Liver (tissue), 9 donors: ENCODE measurements around the gene AP4S1. TPM values are rescaled to one million over a fixed set of nuclear protein-coding genes. Genes with fewer than 3 reads are reported as not detected.

Experiments
- DNase-seq: peaks from one replicate; pipeline ENCODE4 v3.0.0-alpha.2; 2017; ENCODE audit warnings: low spot score
- H3K27ac ChIP-seq, 2 donors: one replicate each; pipeline ENCODE4 v1.7.0; 2013; ENCODE audit warnings: inconsistent platforms in 2 of 2, low read length in 2 of 2, control low read depth in 1 of 2, low read depth in 1 of 2, mild to moderate bottlenecking in 1 of 2
- H3K27me3 ChIP-seq, 4 donors: one replicate each; pipeline versions ENCODE4 v1.6.1 to v1.7.0; 2013; ENCODE audit warnings: low read length in 3 of 4, inconsistent platforms in 1 of 4, mild to moderate bottlenecking in 1 of 4, moderate library complexity in 1 of 4; ENCODE audit not compliant: control insufficient read depth in 4 of 4, insufficient read depth in 4 of 4
- H3K36me3 ChIP-seq, 4 donors: one replicate each; pipeline versions ENCODE4 v1.6.1 to v1.7.0; 2013; ENCODE audit warnings: low read length in 3 of 4, mild to moderate bottlenecking in 3 of 4, low read depth in 1 of 4, moderate library complexity in 1 of 4; ENCODE audit not compliant: control insufficient read depth in 4 of 4, insufficient read depth in 3 of 4
- H3K4me1 ChIP-seq, 4 donors: one replicate each; pipeline versions ENCODE4 v1.6.1 to v1.7.0; 2013; ENCODE audit warnings: low read length in 3 of 4, mild to moderate bottlenecking in 3 of 4, moderate library complexity in 1 of 4; ENCODE audit not compliant: control insufficient read depth in 4 of 4, insufficient read depth in 4 of 4
- H3K4me3 ChIP-seq, 3 donors: one replicate each; pipeline versions ENCODE4 v1.6.1 to v1.7.0; 2013; ENCODE audit warnings: low read length in 3 of 3, control low read depth in 1 of 3, low read depth in 1 of 3, mild to moderate bottlenecking in 1 of 3
- H3K9ac ChIP-seq, 2 donors: one replicate each; pipeline ENCODE4 v1.7.0; 2013; ENCODE audit warnings: low read length in 2 of 2, mild to moderate bottlenecking in 2 of 2, moderate library complexity in 2 of 2, control low read depth in 1 of 2, low read depth in 1 of 2
- H3K9me3 ChIP-seq, 4 donors: one replicate each; pipeline versions ENCODE4 v1.6.1 to v1.7.0; 2013; ENCODE audit warnings: low read length in 3 of 4; ENCODE audit not compliant: control insufficient read depth in 4 of 4
- ATF3 ChIP-seq: IDR thresholded peaks from 2 replicates; pipeline ENCODE4 v1.6.1; 2016; ENCODE audit warnings: antibody characterized with exemption
- EGR1 ChIP-seq, 2 donors: IDR thresholded peaks; 2 replicates each; pipeline ENCODE4 v1.6.1; 2016 to 2018; ENCODE audit warnings: antibody characterized with exemption in 2 of 2, low read depth in 2 of 2
- FOXA1 ChIP-seq: IDR thresholded peaks from 2 replicates; pipeline ENCODE4 v1.6.1; 2016; ENCODE audit warnings: antibody characterized with exemption
- FOXA2 ChIP-seq: IDR thresholded peaks from 2 replicates; pipeline ENCODE4 v1.6.1; 2016; ENCODE audit warnings: antibody characterized with exemption
- GABPA ChIP-seq, 2 donors: IDR thresholded peaks in 1 of 2; conservative IDR thresholded peaks in 1 of 2; 2 replicates each; pipeline ENCODE4 v1.6.1; 2016; ENCODE audit warnings: antibody characterized with exemption in 2 of 2, mild to moderate bottlenecking in 1 of 2, moderate library complexity in 1 of 2
- HNF4A ChIP-seq, 2 donors: conservative IDR thresholded peaks; 2 replicates each; pipeline ENCODE4 v1.6.1; 2016; ENCODE audit warnings: antibody characterized with exemption in 2 of 2, mild to moderate bottlenecking in 2 of 2
- HNF4G ChIP-seq: IDR thresholded peaks from 2 replicates; pipeline ENCODE4 v1.6.1; 2016; ENCODE audit warnings: antibody characterized with exemption
- JUND ChIP-seq, 2 donors: IDR thresholded peaks; 2 replicates each; pipeline ENCODE4 v1.6.1; 2016; ENCODE audit warnings: antibody characterized with exemption in 2 of 2
- MAX ChIP-seq: IDR thresholded peaks from 2 replicates; pipeline ENCODE4 v1.6.1; 2016; ENCODE audit warnings: antibody characterized with exemption
- NR2F2 ChIP-seq: IDR thresholded peaks from 2 replicates; pipeline ENCODE4 v1.6.1; 2016; ENCODE audit warnings: antibody characterized with exemption
- RAD21 ChIP-seq, 2 donors: IDR thresholded peaks; 2 replicates each; pipeline ENCODE4 v1.6.1; 2016; ENCODE audit warnings: antibody characterized with exemption in 2 of 2, mild to moderate bottlenecking in 2 of 2
- REST ChIP-seq: IDR thresholded peaks from 2 replicates; pipeline ENCODE4 v1.6.1; 2016; ENCODE audit warnings: antibody characterized with exemption, mild to moderate bottlenecking
- RXRA ChIP-seq, 2 donors: IDR thresholded peaks; 2 replicates each; pipeline ENCODE4 v1.6.1; 2017 to 2018; ENCODE audit warnings: antibody characterized with exemption in 2 of 2, mild to moderate bottlenecking in 1 of 2
- SP1 ChIP-seq: IDR thresholded peaks from 2 replicates; pipeline ENCODE4 v1.6.1; 2018; ENCODE audit warnings: antibody characterized with exemption, mild to moderate bottlenecking
- TAF1 ChIP-seq: conservative IDR thresholded peaks from 2 replicates; pipeline ENCODE4 v1.6.1; 2016; ENCODE audit warnings: antibody characterized with exemption, mild to moderate bottlenecking
- YY1 ChIP-seq: IDR thresholded peaks from 2 replicates; pipeline ENCODE4 v1.6.1; 2016; ENCODE audit warnings: antibody characterized with exemption, mild to moderate bottlenecking
- WGBS: extraction: QIAGEN DNeasy Blood & Tissue Kit; methylation state at CpG from one replicate; pipeline ENCODE4 v1.1.7; 2013; 5-methylcytosine and 5-hydroxymethylcytosine counted together
- polyA plus RNA-seq, 2 donors: library from polyadenylated mRNA; stranded (reverse) in 1 of 2; unstranded in 1 of 2; fragments of 200-250 nt in 1 of 2; fragments of >200 nt in 1 of 2; fragmentation: Nextera tagmentation in 1 of 2; extraction: Ambion mirVana in 1 of 2; gene quantifications; one replicate each; pipeline versions ENCODE4 v1.2.1 to v1.2.3, GENCODE V29; 2013 to 2015
- total RNA-seq, 2 donors: library from RNA; depleted of rRNA; stranded (reverse); fragments of >200 nt; gene quantifications; one replicate each; pipeline ENCODE4 v1.2.3, GENCODE V29; 2014
- TF ChIP-seq, protein P1 (sequence below): fragments of 150-350 bp; IDR thresholded peaks from 2 replicates; pipeline ENCODE4 v1.5.1; 2017; ENCODE audit warnings: improper control_type of control experiment, low read depth, low read length; ENCODE audit not compliant: missing input control
- donor health status: healthy.
- donor health status: healthy.
- donor health status: healthy.
- donor health status: healthy.
- donor health status: healthy.

The AP4S1 gene
- total and polyA plus RNA-seq, 4 donors: 1.3 to 4.3 (median 1.7) TPM

DNA sequence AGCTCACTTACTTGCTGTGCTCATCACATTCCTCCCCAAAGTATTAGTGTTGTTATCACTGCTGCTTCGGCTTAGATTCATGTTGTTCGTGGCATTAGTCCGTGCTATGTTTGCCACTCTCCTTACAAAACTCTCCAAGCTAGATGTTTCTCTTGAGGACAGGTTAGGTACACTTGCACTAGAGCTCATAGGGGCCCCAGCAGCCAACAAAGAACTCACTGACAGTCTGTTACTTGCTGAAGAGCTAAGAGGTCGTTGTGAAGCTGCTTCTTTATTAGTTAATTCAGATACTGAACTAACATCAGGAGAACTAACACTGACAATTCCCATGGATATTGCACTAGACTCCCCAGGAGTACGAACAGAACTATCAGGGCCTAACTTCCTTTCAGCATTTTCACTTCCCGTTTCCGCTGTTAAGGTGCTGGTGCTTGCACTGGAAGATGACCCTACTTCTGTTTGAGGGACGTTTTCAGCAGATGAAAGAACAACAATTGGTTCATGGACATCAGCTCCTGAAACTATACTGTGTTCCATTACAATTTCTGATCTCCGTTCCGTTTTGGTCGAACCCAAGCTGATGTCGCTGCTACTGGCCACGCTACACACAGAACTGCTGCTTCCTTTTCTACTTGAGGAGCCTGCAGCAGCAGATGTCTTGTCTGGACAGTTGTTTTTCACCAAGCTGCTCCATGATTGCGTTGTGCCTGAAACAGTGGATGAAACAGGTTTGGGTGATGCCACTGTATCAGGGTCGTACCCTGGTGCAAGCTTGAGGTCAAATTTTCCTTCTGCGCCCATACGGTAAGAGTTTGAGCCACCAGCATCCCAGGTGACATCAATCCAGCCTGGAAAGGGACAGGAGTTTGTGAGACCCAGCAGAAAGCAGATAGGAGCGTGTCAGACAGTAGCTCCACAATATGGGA lies 103.4 kb downstream of the AP4S1 start:
- no peak for DNase-seq
- Histone ChIP-seq H3K9me3 (no peaks in the 10 kb centered on the region), H3K36me3 (peaks cover 10 to 66% (median 59%) of the 10 kb centered on the region in 4 donors), H3K4me3 (no peak overlapping the region), H3K9ac (no peak overlapping the region), H3K27ac (peak overlapping the region in 1 of 2 donors; percentile 19), H3K27me3 (no peaks in the 10 kb centered on the region), H3K4me1 (peaks cover 0 to 6% (median 0%) of the 10 kb centered on the region in 4 donors)
- WGBS: 82% methylated on average over 18 of the region's 18 CpGs
- TF ChIP-seq HNF4A (conservative IDR thresholded peaks at IDR 0.05): no peak
- TF ChIP-seq FOXA2: no peak
- TF ChIP-seq REST: no peak
- no peak for TF ChIP-seq YY1
- no peak for TF ChIP-seq SP1
- TF ChIP-seq RAD21 (IDR thresholded peaks at IDR 0.05): no peak
- no peak for TF ChIP-seq NR2F2
- no peak for TF ChIP-seq JUND (IDR thresholded peaks at IDR 0.05)
- TF ChIP-seq MAX: no peak
- TF ChIP-seq FOXA1: no peak
- TF ChIP-seq, protein P1, sequence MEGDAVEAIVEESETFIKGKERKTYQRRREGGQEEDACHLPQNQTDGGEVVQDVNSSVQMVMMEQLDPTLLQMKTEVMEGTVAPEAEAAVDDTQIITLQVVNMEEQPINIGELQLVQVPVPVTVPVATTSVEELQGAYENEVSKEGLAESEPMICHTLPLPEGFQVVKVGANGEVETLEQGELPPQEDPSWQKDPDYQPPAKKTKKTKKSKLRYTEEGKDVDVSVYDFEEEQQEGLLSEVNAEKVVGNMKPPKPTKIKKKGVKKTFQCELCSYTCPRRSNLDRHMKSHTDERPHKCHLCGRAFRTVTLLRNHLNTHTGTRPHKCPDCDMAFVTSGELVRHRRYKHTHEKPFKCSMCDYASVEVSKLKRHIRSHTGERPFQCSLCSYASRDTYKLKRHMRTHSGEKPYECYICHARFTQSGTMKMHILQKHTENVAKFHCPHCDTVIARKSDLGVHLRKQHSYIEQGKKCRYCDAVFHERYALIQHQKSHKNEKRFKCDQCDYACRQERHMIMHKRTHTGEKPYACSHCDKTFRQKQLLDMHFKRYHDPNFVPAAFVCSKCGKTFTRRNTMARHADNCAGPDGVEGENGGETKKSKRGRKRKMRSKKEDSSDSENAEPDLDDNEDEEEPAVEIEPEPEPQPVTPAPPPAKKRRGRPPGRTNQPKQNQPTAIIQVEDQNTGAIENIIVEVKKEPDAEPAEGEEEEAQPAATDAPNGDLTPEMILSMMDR: no peak
- no peak for TF ChIP-seq HNF4G
- TF ChIP-seq GABPA (IDR thresholded peaks at IDR 0.05 in 1 of 2, conservative IDR thresholded peaks at IDR 0.05 in 1 of 2): no peak
- TF ChIP-seq EGR1 (IDR thresholded peaks at IDR 0.05; ENCODE audit: low read depth in 2 of 2): no peak
- no peak for TF ChIP-seq RXRA (IDR thresholded peaks at IDR 0.05)
- TF ChIP-seq ATF3: no peak

DNA sequence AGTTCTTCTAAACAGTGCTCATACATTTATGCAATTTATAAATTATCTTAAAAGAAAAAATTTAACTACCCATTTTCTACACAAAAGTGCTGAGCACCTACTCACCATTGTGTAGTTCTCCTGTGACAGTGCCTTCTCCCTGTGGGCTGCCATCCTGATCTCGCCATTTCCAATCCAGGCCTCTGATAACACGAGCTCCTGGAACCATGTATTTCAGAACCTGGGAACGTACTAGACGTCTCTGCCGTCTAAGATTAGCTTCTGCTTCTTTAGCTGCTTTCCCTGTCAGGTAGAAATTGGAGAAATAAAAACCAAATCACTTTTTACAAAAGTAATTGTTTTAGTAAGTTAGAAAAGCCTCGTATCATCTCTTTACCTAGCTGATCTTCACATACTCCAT lies 107.7 kb downstream of the AP4S1 start:
- Histone ChIP-seq H3K9me3 (no peaks in the 10 kb centered on the region), H3K4me1 (peaks cover 0 to 6% (median 0%) of the 10 kb centered on the region in 4 donors), H3K27ac (no peak overlapping the region), H3K9ac (no peak overlapping the region), H3K36me3 (peaks cover 10 to 77% (median 67%) of the 10 kb centered on the region in 4 donors), H3K27me3 (no peaks in the 10 kb centered on the region), H3K4me3 (no peak overlapping the region)
- 94% methylated on average over 6 of the region's 6 CpGs for WGBS
- DNase-seq: no peak
- no peak for TF ChIP-seq HNF4A (conservative IDR thresholded peaks at IDR 0.05)
- TF ChIP-seq, protein P1: no peak
- TF ChIP-seq TAF1: no peak
- no peak for TF ChIP-seq FOXA1
- no peak for TF ChIP-seq GABPA (IDR thresholded peaks at IDR 0.05 in 1 of 2, conservative IDR thresholded peaks at IDR 0.05 in 1 of 2)
- no peak for TF ChIP-seq MAX
- TF ChIP-seq REST: no peak
- TF ChIP-seq RAD21 (IDR thresholded peaks at IDR 0.05): no peak
- TF ChIP-seq NR2F2: no peak
- no peak for TF ChIP-seq YY1
- TF ChIP-seq EGR1 (IDR thresholded peaks at IDR 0.05; ENCODE audit: low read depth in 2 of 2): no peak
- TF ChIP-seq JUND (IDR thresholded peaks at IDR 0.05): no peak
- no peak for TF ChIP-seq HNF4G
